ENCODE data around the gene ITCH.
"Not testable (repeated sequence)": the region's sequence is repeated elsewhere in the genome, so short reads cannot be mapped to it uniquely, and the experiment has no call there.

ITCH gene

DNA sequence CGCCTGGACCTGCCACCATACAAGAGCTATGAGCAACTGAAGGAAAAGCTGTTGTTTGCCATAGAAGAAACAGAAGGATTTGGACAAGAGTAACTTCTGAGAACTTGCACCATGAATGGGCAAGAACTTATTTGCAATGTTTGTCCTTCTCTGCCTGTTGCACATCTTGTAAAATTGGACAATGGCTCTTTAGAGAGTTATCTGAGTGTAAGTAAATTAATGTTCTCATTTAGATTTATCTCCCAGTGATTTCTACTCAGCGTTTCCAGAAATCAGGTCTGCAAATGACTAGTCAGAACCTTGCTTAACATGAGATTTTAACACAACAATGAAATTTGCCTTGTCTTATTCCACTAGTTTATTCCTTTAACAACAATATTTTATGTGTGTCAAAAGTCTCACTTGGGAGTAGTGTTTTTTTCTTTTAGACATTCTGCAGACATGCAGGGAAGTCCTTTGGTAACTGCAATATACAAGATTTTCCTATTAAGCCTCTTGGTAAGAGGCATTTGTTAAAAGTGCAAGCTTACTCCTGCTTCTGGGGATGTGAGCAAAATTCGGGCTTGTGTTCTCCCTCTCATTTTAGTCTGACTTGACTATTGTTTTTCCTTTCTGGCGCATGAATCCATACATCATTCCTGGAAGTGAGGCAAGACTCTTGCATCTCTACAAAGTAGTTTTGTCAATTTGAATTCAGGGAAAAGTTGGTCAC, 144.8 kb downstream of the ITCH start:
- no peak for DNase-seq (ENCODE audit: low read depth, low spot score)
- H3K4me3 ChIP-seq (ENCODE audit: low read depth, low read length): no peak overlapping the region
- CTCF ChIA-PET: no interaction called here
- TF ChIP-seq, protein P1, sequence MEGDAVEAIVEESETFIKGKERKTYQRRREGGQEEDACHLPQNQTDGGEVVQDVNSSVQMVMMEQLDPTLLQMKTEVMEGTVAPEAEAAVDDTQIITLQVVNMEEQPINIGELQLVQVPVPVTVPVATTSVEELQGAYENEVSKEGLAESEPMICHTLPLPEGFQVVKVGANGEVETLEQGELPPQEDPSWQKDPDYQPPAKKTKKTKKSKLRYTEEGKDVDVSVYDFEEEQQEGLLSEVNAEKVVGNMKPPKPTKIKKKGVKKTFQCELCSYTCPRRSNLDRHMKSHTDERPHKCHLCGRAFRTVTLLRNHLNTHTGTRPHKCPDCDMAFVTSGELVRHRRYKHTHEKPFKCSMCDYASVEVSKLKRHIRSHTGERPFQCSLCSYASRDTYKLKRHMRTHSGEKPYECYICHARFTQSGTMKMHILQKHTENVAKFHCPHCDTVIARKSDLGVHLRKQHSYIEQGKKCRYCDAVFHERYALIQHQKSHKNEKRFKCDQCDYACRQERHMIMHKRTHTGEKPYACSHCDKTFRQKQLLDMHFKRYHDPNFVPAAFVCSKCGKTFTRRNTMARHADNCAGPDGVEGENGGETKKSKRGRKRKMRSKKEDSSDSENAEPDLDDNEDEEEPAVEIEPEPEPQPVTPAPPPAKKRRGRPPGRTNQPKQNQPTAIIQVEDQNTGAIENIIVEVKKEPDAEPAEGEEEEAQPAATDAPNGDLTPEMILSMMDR (IDR thresholded peaks at IDR 0.05; ENCODE audit: insufficient read depth, low read length, missing control alignments): no peak
- POLR2A ChIA-PET: no interaction called here

DNA sequence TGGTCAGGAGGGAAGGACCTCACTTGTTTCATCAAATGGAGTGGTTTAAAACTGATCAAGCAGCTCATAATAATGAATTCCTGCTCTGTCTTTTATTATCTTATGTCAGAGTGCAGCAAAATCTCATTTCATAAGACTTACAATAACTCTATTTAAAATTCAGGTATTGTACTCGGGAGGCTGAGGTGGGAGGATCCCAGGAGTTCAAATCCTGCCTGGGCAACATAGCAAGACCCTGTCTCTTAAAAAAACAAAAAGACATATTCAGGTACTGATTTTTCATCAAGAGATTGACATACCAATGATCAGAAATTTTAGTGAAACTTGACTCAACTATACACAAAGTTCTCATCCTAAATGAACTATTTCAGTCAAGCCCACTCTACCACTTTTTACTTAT, 147.5 kb downstream of the ITCH start:
- CTCF ChIA-PET: interaction anchor here (0.7 to 2.1 kb wide), 3 partner anchors 11 to 196 kb away, joined by 3 to 10 read pairs (median 3); no protein-coding TSS in a partner anchor

DNA sequence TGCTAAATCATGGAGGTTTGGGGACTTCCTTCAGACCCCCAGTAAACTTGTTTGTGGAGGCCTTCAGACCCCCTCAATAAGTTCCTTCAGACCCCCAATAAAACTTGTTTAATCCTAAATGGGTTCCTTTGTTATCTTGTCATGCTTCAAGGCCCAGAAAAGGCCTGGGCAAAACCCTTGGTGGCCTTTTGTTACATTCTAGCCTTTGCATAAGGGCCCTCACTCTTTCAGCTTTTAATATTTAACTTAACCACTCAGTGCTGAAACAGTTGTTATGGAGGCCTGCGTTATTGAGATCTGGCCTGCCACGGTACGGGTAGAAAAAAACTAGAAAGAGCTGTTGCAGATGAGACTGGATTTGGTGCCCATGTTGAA, 148.8 kb downstream of the ITCH start:
- ChIA-PET POLR2A (no interaction called here), CTCF (interaction anchor here (0.6 to 2.1 kb wide), 4 partner anchors 10 to 209 kb away, joined by 3 to 7 read pairs (median 3); partner anchors contain the start of gene AHCY)
- no peak overlapping the region for H3K4me3 ChIP-seq (ENCODE audit: low read depth, low read length)
- TF ChIP-seq, protein P1 (IDR thresholded peaks at IDR 0.05; ENCODE audit: insufficient read depth, low read length, missing control alignments): no peak
- no peak for DNase-seq (ENCODE audit: low read depth, low spot score)

More for the DNA sequence above, 147.5 kb downstream of the ITCH start:
- POLR2A ChIA-PET: no interaction called here
- TF ChIP-seq, protein P1 (IDR thresholded peaks at IDR 0.05; ENCODE audit: insufficient read depth, low read length, missing control alignments): no peak
- no peak overlapping the region for H3K4me3 ChIP-seq (ENCODE audit: low read depth, low read length)
- DNase-seq (ENCODE audit: low read depth, low spot score): no peak

DNA sequence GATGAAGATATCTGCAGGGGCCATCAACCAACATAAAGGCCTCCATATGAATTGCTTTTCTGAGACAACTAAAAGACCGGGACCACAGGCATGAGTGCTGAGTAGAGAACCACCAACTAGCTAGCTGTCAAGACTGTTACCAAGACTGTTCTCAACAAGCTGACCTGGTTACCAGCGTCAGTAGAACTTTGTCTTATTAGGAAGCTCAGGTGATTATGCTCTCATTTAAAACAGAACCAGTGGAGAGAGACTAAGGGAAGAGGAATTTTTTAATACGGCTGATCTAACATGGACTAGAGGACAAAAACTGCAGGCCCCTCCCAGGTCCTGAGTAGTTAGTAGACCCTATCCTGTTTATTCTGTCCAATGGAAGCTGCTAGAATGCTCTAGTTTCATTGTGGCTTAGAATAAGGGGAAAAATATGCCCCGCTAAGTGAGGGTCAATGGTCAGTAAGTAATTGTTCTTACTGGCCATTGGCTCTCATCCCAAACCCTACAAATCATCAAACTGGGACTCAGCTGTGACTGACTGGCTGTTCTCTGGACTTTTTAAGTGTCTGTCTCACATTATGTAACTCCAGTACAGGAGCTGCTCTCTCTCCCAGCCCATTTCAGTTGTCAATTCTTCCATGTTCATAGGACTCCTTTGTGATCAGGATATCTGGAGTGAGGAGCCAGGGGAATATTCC, 149.3 kb downstream of the ITCH start:
- DNase-seq (ENCODE audit: low read depth, low spot score): no peak
- POLR2A ChIA-PET: no interaction called here
- CTCF ChIA-PET: interaction anchor here (0.6 to 2.1 kb wide), 3 partner anchors 11 to 209 kb away, joined by 3 to 7 read pairs (median 3); partner anchors contain the start of gene AHCY
- TF ChIP-seq, protein P1 (IDR thresholded peaks at IDR 0.05; ENCODE audit: insufficient read depth, low read length, missing control alignments): no peak
- no peak overlapping the region for H3K4me3 ChIP-seq (ENCODE audit: low read depth, low read length)

DNA sequence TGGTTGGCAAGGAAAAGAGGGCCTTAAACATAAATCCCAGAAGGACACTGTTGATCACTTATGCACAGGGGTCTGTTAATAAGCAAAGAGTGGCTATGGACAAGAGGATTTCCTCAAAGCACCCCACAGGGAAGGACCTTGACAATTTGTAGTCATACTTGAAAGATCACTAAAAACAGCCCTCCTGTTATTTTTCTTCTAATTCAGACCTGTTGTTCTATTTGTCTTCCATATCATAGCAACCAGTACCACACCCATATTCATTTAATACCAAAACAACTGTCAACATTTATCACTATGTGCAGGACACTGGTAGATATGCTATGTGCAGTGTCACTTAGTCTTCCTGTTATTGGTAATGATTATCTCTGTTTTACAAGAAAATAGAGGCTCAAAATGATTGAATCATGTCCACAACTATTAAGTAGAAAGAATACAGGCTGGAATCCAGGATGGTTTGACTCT, 149.9 kb downstream of the ITCH start:
- TF ChIP-seq, protein P1 (IDR thresholded peaks at IDR 0.05; ENCODE audit: insufficient read depth, low read length, missing control alignments): no peak
- CTCF ChIA-PET: interaction anchor here (0.8 to 2.1 kb wide), 3 partner anchors 10 to 200 kb away, joined by 3 to 7 read pairs (median 3); no protein-coding TSS in a partner anchor
- POLR2A ChIA-PET: no interaction called here
- no peak for DNase-seq (ENCODE audit: low read depth, low spot score)
- no peak overlapping the region for H3K4me3 ChIP-seq (ENCODE audit: low read depth, low read length)

DNA sequence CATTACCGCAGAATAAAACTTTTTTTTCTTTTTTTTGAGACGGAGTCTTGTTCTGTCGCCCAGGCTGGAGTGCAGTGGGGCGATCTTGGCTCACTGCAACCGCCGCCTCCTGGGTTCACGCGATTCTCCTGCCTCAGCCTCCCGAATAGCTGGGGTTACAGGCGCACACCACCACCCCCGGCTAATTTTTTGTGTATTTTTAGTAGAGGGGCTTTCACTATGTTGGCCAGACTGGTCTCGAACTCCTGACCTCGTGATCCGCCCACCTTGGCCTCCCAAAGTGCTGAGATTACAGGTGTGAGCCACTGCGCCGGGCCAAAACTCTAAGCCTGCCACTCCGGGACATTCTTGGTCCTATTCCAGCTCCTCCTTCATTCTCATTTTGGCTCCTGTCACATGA, 151.0 kb downstream of the ITCH start:
- POLR2A ChIA-PET: interaction anchor here (0.5 kb wide), 1 partner anchor 335 kb away, joined by 3 read pairs; no protein-coding TSS in a partner anchor
- not testable (repeated sequence) for H3K4me3 ChIP-seq (ENCODE audit: low read depth, low read length); DNase-seq (ENCODE audit: low read depth, low spot score)
- CTCF ChIA-PET: interaction anchor here (1.6 to 4.0 kb wide), 2 partner anchors 22 to 201 kb away, joined by 3 to 67 read pairs; no protein-coding TSS in a partner anchor
